ENCODE measurements around the gene LEFTY1. TPM values are rescaled to one million over a fixed set of nuclear protein-coding genes. Genes with fewer than 3 reads are reported as not detected.

The LEFTY1 gene
- total and polyA plus RNA-seq, 8 donors, result 4.1 to 146 (median 47.6) TPM

DNA sequence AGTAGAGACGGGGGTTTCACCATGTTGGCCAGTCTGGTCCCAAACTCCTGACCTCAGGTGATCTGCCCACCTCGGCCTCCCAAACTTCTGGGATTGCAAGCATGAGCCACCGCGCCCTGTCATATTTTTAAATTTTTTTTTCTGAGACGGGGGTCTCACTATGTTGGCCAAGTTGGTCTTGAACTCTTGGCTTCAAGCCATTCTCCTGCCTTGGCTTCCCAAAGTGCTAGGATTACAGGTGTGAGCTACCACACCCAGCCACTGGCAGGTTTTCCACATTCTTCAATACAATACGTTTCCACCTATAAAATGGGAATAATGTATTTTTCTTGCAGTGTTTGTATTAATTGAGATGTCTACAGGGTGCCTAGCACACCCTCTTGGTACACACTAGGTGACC lies 3.4 kb upstream of the LEFTY1 start:
- intact Hi-C loops (cut with DNase I), result no loop called here
- no peaks in the 10 kb centered on the region for H3K36me3 ChIP-seq
- no peak for DNase-seq
- FAIRE-seq, result no peak
- no peaks in the 10 kb centered on the region for H3K27me3 ChIP-seq
- peaks cover 28 to 44% (median 34%) of the 10 kb centered on the region in 3 donors for H3K4me1 ChIP-seq
- no peak for ATAC-seq
- 83 to 93% methylated on average over 6 of the region's 6 CpGs for WGBS, 2 donors
- TF ChIP-seq, protein P1, sequence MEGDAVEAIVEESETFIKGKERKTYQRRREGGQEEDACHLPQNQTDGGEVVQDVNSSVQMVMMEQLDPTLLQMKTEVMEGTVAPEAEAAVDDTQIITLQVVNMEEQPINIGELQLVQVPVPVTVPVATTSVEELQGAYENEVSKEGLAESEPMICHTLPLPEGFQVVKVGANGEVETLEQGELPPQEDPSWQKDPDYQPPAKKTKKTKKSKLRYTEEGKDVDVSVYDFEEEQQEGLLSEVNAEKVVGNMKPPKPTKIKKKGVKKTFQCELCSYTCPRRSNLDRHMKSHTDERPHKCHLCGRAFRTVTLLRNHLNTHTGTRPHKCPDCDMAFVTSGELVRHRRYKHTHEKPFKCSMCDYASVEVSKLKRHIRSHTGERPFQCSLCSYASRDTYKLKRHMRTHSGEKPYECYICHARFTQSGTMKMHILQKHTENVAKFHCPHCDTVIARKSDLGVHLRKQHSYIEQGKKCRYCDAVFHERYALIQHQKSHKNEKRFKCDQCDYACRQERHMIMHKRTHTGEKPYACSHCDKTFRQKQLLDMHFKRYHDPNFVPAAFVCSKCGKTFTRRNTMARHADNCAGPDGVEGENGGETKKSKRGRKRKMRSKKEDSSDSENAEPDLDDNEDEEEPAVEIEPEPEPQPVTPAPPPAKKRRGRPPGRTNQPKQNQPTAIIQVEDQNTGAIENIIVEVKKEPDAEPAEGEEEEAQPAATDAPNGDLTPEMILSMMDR (IDR thresholded peaks at IDR 0.05), result no peak
- H3K27ac ChIP-seq, result peak overlapping the region; percentile 83 to 94 (median 86)
- no peaks in the 10 kb centered on the region for H3K9me3 ChIP-seq
- no peak overlapping the region for H3K4me3 ChIP-seq

DNA sequence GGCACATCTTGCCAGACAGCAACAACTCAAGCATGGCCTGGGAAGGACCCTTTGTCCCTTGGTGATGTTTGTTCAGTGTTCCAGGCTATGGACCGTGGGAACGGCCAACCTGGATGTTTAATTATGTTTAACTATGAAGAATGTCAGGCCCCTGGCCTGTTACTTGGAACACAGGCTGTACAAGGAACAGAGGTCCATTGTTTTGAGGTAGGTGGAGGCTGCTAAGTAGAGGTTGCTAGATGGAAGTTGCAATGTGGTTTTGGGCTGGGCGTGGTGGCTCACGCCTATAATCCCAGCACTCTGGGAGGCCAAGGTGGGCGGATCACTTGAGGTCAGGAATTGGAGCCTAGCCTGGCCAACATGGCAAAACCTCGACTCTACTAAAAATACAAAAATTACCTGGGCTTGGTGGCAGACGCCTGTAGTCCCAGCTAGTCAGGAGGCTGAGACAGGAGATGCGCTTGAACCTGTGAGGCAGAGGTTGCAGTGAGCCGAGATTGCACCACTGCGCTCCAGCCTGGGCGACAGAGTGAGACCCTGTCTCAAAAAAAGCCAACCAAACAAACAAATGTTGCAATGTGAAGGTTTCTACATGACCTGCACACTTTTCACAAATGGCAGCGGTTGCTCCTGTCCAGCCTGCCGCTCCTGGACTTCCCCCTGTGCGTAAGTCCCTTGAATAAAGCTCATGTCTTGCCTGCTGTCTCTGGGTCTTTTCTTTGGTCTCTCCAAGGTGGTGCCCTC lies 2.5 kb upstream of the LEFTY1 start:
- no peaks in the 10 kb centered on the region for H3K27me3 ChIP-seq
- TF ChIP-seq, protein P1 (IDR thresholded peaks at IDR 0.05), result no peak
- DNase-seq (peak in 4 of 6 donors; percentile 75 to 84 (median 79)), FAIRE-seq (no peak), ATAC-seq (peak; percentile 77 to 88 (median 84))
- peaks cover 28 to 39% (median 28%) of the 10 kb centered on the region in 3 donors for H3K4me1 ChIP-seq
- H3K27ac ChIP-seq, result peak overlapping the region; percentile 83 to 94 (median 86)
- intact Hi-C loops (cut with DNase I), result no loop called here
- H3K36me3 ChIP-seq, result no peaks in the 10 kb centered on the region
- no peak overlapping the region for H3K4me3 ChIP-seq
- H3K9me3 ChIP-seq, result no peaks in the 10 kb centered on the region
- 49 to 54% methylated on average over 14 of the region's 14 CpGs for WGBS, 2 donors

DNA sequence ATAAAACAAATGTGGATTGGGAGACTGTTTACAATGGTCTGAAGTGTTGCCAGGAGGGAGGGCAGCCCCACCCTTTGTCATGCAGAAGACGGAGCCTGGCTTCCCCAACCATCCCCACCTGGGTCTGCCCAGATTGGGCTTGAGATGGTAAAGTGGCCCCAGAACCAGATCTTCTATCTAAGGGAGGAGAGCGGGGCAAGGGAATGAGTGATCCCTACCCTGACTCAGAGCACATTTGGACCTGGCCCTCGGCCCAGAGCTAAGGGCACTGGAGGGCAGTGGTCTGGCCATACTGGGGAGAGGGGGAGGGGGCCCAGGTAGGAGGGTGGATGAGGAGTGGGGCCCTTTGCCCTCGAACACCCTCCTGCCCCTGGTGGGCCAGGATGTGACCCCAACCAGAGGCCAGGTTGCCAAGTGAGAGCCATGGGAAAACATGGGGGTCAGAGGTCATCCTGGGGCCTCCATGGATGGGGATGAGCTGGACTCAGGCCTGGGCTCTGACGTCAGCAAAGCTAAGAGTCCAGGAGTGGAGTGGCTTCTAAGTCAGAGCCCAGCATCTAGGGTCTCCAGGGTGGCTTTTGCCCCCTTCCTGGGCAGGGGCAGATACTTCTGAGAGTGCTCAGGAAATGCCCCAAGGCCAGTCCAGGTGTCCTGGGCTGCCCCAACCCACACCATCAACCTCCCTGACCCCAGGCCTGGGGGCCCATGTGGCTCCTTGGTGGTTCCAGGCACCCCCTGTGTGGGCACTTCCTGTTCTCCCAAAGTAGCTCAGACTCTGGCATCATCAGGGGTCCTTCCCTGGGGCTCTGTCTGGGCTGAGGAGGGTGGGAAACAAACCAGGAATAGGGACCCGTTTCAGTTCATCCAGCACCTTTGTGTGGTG lies 1.6 kb upstream of the LEFTY1 start:
- intact Hi-C loops (cut with DNase I), result no loop called here
- FAIRE-seq (no peak), DNase-seq (peak in 4 of 6 donors; percentile 38 to 79 (median 65)), ATAC-seq (peak; percentile 26 to 55 (median 39))
- TF ChIP-seq, protein P1 (IDR thresholded peaks at IDR 0.05), result no peak
- 22 to 23% methylated on average over 5 to 6 of the region's 6 CpGs for WGBS, 2 donors
- Histone ChIP-seq H3K36me3 (no peaks in the 10 kb centered on the region), H3K27ac (peak overlapping the region; percentile 83 to 94 (median 86)), H3K4me3 (no peak overlapping the region), H3K4me1 (peaks cover 28 to 32% (median 28%) of the 10 kb centered on the region in 3 donors), H3K27me3 (no peaks in the 10 kb centered on the region), H3K9me3 (no peaks in the 10 kb centered on the region)

DNA sequence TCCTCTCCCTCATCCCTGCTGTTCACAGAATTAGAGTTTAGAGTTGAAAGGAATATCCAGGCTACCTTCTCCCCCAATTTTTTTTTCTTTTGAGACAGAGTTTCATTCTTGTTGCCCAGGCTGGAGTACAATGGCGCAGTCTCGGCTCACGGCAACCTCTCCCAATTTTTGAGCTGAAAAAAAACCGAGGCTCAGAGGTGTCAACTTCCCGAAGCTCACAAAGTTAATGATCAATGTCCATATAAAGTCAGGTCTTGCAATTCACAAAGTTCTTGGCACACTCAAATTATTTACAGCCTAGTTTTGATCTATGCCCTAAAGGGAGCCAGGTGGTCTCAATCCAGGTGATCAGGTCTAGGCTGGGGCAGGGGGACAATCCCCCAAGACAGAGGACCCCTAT lies 797 bp upstream of the LEFTY1 start:
- intact Hi-C loops (cut with DNase I), result no loop called here

More for the DNA sequence above, 797 bp upstream of the LEFTY1 start:
- no peak for DNase-seq
- 41 to 45% methylated on average over 5 of the region's 5 CpGs for WGBS, 2 donors
- no peak for FAIRE-seq
- peaks cover 28 to 32% (median 28%) of the 10 kb centered on the region in 3 donors for H3K4me1 ChIP-seq
- TF ChIP-seq, protein P1 (IDR thresholded peaks at IDR 0.05), result no peak
- H3K27ac ChIP-seq, result peak overlapping the region; percentile 83 to 94 (median 86)
- peak overlapping the region in 1 of 4 donors; percentile 41 for H3K4me3 ChIP-seq
- H3K36me3 ChIP-seq, result no peaks in the 10 kb centered on the region
- peak in 1 of 4 donors; percentile 9 for ATAC-seq
- no peaks in the 10 kb centered on the region for H3K27me3 ChIP-seq
- H3K9me3 ChIP-seq, result no peaks in the 10 kb centered on the region

All from pancreas (tissue), 10 donors.